ENCODE data around the gene MOB4. TPM values are rescaled to one million over a fixed set of nuclear protein-coding genes. Genes with fewer than 3 reads are reported as not detected.
A peak's percentile ranks its signal among the peaks of the same experiment; 100 is the strongest.

The MOB4 gene
- polyA plus RNA-seq, 1 of the 3 experiments (the other 2 are of a cell fraction): 22.0 TPM

DNA sequence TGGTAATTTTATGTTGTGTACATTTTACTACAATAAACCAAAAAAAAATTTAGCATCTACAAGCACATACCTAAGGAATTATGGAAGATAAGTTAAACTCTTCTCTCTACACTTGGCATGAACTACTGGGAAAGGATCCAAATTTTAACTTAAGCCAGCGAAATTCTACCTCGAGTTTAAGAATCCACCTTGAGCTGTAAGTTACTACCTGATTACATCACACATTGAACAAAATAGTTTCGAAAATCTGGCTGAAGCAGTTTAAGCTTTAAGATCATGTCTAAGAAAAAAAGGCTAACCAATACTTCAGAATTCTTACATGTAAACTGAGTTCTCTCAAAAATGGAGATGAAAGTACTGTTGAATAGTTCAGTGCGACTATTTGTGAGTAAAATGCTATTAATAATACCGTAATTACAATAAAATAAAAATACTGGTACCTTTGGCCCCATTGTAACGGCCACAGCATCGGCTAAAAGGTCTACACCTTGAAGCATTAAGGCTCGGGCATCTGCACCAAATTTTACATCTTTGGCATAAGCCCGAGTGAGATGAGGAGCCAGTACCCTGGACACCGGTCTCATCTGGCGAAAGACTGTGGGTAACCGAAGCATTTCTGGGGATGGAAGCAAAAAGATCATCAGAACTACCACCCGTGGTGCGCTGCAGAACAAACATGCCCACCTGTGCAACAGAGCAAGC lies 17.5 kb upstream of the MOB4 start:
- Histone ChIP-seq H3K9me3 (no peaks in the 10 kb centered on the region), H3K4me2 (peak overlapping the region; percentile 90), H4K20me1 (ENCODE audit: insufficient read depth) (peaks cover 35% of the 10 kb centered on the region), H3K79me2 (ENCODE audit: insufficient read depth) (peaks cover 93% of the 10 kb centered on the region), H3F3A (replicated peaks; ENCODE audit: insufficient read depth) (peaks cover 13% of the 10 kb centered on the region), H3K27me3 (ENCODE audit: insufficient read depth) (no peaks in the 10 kb centered on the region), H2AFZ (ENCODE audit: low read depth) (no peak overlapping the region), H3K9ac (peak overlapping the region; percentile 73), H3K4me1 (ENCODE audit: control insufficient read depth in 1 of 2, insufficient read depth in 2 of 2, low read depth in 1 of 2, low read length in 1 of 2) (peaks cover 26 to 29% of the 10 kb centered on the region in 2 experiments), H3K36me3 (replicated peaks in 1 of 2; ENCODE audit: control insufficient read depth in 1 of 2, insufficient read depth in 2 of 2, low read length in 1 of 2) (peaks cover 57 to 64% of the 10 kb centered on the region in 2 experiments), H3K27ac (ENCODE audit: low read depth in 2 of 2, low read length in 1 of 2) (peak overlapping the region; percentile 88 to 98; a peak in 3 of 4 replicates), H3K4me3 (ENCODE audit: low read depth in 2 of 2, low read length in 1 of 2) (peak overlapping the region; percentile 71 to 92), H3K9me2 (no peaks in the 10 kb centered on the region)
- TF ChIP-seq, protein P1, sequence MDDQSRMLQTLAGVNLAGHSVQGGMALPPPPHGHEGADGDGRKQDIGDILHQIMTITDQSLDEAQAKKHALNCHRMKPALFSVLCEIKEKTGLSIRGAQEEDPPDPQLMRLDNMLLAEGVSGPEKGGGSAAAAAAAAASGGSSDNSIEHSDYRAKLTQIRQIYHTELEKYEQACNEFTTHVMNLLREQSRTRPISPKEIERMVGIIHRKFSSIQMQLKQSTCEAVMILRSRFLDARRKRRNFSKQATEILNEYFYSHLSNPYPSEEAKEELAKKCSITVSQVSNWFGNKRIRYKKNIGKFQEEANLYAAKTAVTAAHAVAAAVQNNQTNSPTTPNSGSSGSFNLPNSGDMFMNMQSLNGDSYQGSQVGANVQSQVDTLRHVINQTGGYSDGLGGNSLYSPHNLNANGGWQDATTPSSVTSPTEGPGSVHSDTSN (IDR thresholded peaks at IDR 0.05): no peak
- TF ChIP-seq NFIC (IDR thresholded peaks at IDR 0.05; ENCODE audit: borderline replicate concordance) (peak; percentile 34), SMC3 (IDR thresholded peaks at IDR 0.05; ENCODE audit: low read depth, low read length) (no peak), TCF12 (IDR thresholded peaks at IDR 0.05) (no peak)
- POLR2A ChIA-PET: interaction anchor here (2.2 to 3.4 kb wide), 2 partner anchors 17 to 64 kb away, joined by 14 to 46 read pairs; partner anchors contain the start of genes MOB4 and SF3B1
- 2% methylated on average over 13 of the region's 14 CpGs for WGBS (ENCODE audit: low lambda C conversion rate)
- CTCF ChIA-PET: interaction anchor here (0.8 to 1.1 kb wide), 2 partner anchors 25 to 307 kb away, joined by 3 to 4 read pairs; no protein-coding TSS in a partner anchor
- DNase-seq: no peak

- H3K4me3 ChIP-seq (ENCODE audit: low read depth in 2 of 2, low read length in 1 of 2): peak overlapping the region; percentile 71 to 92
- H2AFZ ChIP-seq (ENCODE audit: low read depth): 0 out of 2 replicates have a peak overlapping the region, but pooled peaks have one; percentile 17
- H3K27me3 ChIP-seq (ENCODE audit: insufficient read depth): no peaks in the 10 kb centered on the region
- no peaks in the 10 kb centered on the region for H3K9me3 ChIP-seq
- peak overlapping the region; percentile 88 to 98 for H3K27ac ChIP-seq (ENCODE audit: low read depth in 2 of 2, low read length in 1 of 2)
- no peaks in the 10 kb centered on the region for H3K9me2 ChIP-seq
- ChIA-PET CTCF (interaction anchor here (0.8 to 2.0 kb wide), 5 partner anchors 9 to 308 kb away, joined by 3 to 11 read pairs (median 3); partner anchors contain the start of gene MOB4), POLR2A (interaction anchor here (1.0 to 3.4 kb wide), 6 partner anchors 17 to 207 kb away, joined by 4 to 46 read pairs (median 8); partner anchors contain the start of genes COQ10B, MOB4 and SF3B1)
- peak; percentile 43; the same call in 1 of the 2 replicates for TF ChIP-seq MAX (IDR thresholded peaks at IDR 0.05; ENCODE audit: low read depth)
- no peak for TF ChIP-seq EZH2phosphoT487 (IDR thresholded peaks at IDR 0.05; ENCODE audit: borderline replicate concordance, low read depth)
- TF ChIP-seq MXI1 (IDR thresholded peaks at IDR 0.05; ENCODE audit: low read depth, low read length): peak; percentile 75; the same call in 1 of the 2 replicates
- TF ChIP-seq SIN3A (IDR thresholded peaks at IDR 0.05; ENCODE audit: borderline replicate concordance, low read depth, low read length): peak; percentile 13; the same call in 1 of the 2 replicates
- no peak for TF ChIP-seq RXRA (IDR thresholded peaks at IDR 0.05; ENCODE audit: borderline replicate concordance, low read depth)
- H3K79me2 ChIP-seq (ENCODE audit: insufficient read depth): peaks cover 93% of the 10 kb centered on the region
- peak overlapping the region; percentile 73 for H3K9ac ChIP-seq
- peaks cover 57 to 65% of the 10 kb centered on the region in 2 experiments for H3K36me3 ChIP-seq (replicated peaks in 1 of 2; ENCODE audit: control insufficient read depth in 1 of 2, insufficient read depth in 2 of 2, low read length in 1 of 2)
- H3K4me2 ChIP-seq: peak overlapping the region; percentile 90
- peaks cover 26 to 29% of the 10 kb centered on the region in 2 experiments for H3K4me1 ChIP-seq (ENCODE audit: control insufficient read depth in 1 of 2, insufficient read depth in 2 of 2, low read depth in 1 of 2, low read length in 1 of 2)
- DNase-seq: peak; percentile 59
- 0% methylated on average over 17 of the region's 46 CpGs for whole genome bisulfite sequencing (ENCODE audit: low lambda C conversion rate)
- H3F3A ChIP-seq (replicated peaks; ENCODE audit: insufficient read depth): peaks cover 13% of the 10 kb centered on the region
- peaks cover 35% of the 10 kb centered on the region for H4K20me1 ChIP-seq (ENCODE audit: insufficient read depth)
Measured at GRCh38 chr2:197498937-197499593, 16.8 kb upstream of the MOB4 start.
